Measurements from ENCODE around the gene SAC3D1.

SAC3D1 gene

GRCh38 chr11:65045061-65045460 is 4.1 kb downstream of the SAC3D1 start:
- H3K9me3 Mint-ChIP-seq: no peaks in the 10 kb centered on the region
- H3K36me3 Mint-ChIP-seq: peaks cover 14% of the 10 kb centered on the region
- H3K4me1 Mint-ChIP-seq: peaks cover 25% of the 10 kb centered on the region
- H3K27ac Mint-ChIP-seq: no peak overlapping the region
- ATAC-seq (no peak), DNase-seq (ENCODE audit: low spot score in 2 of 2) (no peak)
- no peak overlapping the region for H3K4me3 Mint-ChIP-seq

GRCh38 chr11:65045728-65046127 is 4.7 kb downstream of the SAC3D1 start:
- no peak for ATAC-seq
- H3K4me1 Mint-ChIP-seq: peaks cover 25% of the 10 kb centered on the region
- DNase-seq (ENCODE audit: low spot score in 2 of 2): no peak
- no peak overlapping the region for H3K4me3 Mint-ChIP-seq
- no peaks in the 10 kb centered on the region for H3K9me3 Mint-ChIP-seq
- H3K36me3 Mint-ChIP-seq: peaks cover 14% of the 10 kb centered on the region
- no peak overlapping the region for H3K27ac Mint-ChIP-seq

- peak overlapping the region; percentile 81 for H3K27ac Mint-ChIP-seq
- H3K4me1 Mint-ChIP-seq: peaks cover 27% of the 10 kb centered on the region
- no peak for DNase-seq (ENCODE audit: low spot score in 2 of 2)
- H3K9me3 Mint-ChIP-seq: no peaks in the 10 kb centered on the region
- peaks cover 14% of the 10 kb centered on the region for H3K36me3 Mint-ChIP-seq
- H3K4me3 Mint-ChIP-seq: peak overlapping the region; percentile 68
- ATAC-seq: peak; percentile 39
Measured at GRCh38 chr11:65047581-65048422, 6.8 kb downstream of the SAC3D1 start.

- no peaks in the 10 kb centered on the region for H3K9me3 Mint-ChIP-seq
- ATAC-seq: peak; percentile 58
- peaks cover 34% of the 10 kb centered on the region for H3K4me1 Mint-ChIP-seq
Measured at GRCh38 chr11:65051398-65051858, 10.4 kb downstream of the SAC3D1 start.

GRCh38 chr11:65053827-65054508 is 13.0 kb downstream of the SAC3D1 start:
- Mint-ChIP-seq H3K36me3 (no peaks in the 10 kb centered on the region), H3K4me3 (peak overlapping the region; percentile 20), H3K27ac (peak overlapping the region; percentile 85), H3K4me1 (peaks cover 26% of the 10 kb centered on the region), H3K9me3 (no peaks in the 10 kb centered on the region)
- ATAC-seq (peak; percentile 15), DNase-seq (ENCODE audit: low spot score in 2 of 2) (no peak)

More at GRCh38 chr11:65051398-65051858, 10.4 kb downstream of the SAC3D1 start:
- no peak overlapping the region for H3K27ac Mint-ChIP-seq
- no peak overlapping the region for H3K4me3 Mint-ChIP-seq
- H3K36me3 Mint-ChIP-seq: no peaks in the 10 kb centered on the region
- peak in 1 of 2 donors; percentile 65 for DNase-seq (ENCODE audit: low spot score in 2 of 2)

GRCh38 chr11:65055538-65055937 is 14.5 kb downstream of the SAC3D1 start:
- DNase-seq (ENCODE audit: low spot score in 2 of 2) (no peak), ATAC-seq (no peak)
- no peaks in the 10 kb centered on the region for H3K36me3 Mint-ChIP-seq
- H3K4me3 Mint-ChIP-seq: no peak overlapping the region
- peaks cover 26% of the 10 kb centered on the region for H3K4me1 Mint-ChIP-seq
- H3K9me3 Mint-ChIP-seq: no peaks in the 10 kb centered on the region
- no peak overlapping the region for H3K27ac Mint-ChIP-seq

GRCh38 chr11:65056999-65057398 is 16.0 kb downstream of the SAC3D1 start:
- ATAC-seq: no peak
- H3K9me3 Mint-ChIP-seq: no peaks in the 10 kb centered on the region
- H3K27ac Mint-ChIP-seq: no peak overlapping the region
- no peak overlapping the region for H3K4me3 Mint-ChIP-seq
- H3K36me3 Mint-ChIP-seq: no peaks in the 10 kb centered on the region
- peaks cover 23% of the 10 kb centered on the region for H3K4me1 Mint-ChIP-seq
- DNase-seq (ENCODE audit: low spot score in 2 of 2): no peak

GRCh38 chr11:65057526-65057925 is 16.5 kb downstream of the SAC3D1 start:
- H3K9me3 Mint-ChIP-seq: no peaks in the 10 kb centered on the region
- DNase-seq (ENCODE audit: low spot score in 2 of 2): no peak
- no peak for ATAC-seq
- H3K36me3 Mint-ChIP-seq: no peaks in the 10 kb centered on the region
- H3K27ac Mint-ChIP-seq: no peak overlapping the region
- H3K4me1 Mint-ChIP-seq: peaks cover 23% of the 10 kb centered on the region
- no peak overlapping the region for H3K4me3 Mint-ChIP-seq

- Mint-ChIP-seq H3K27ac (no peak overlapping the region), H3K4me1 (peaks cover 21% of the 10 kb centered on the region), H3K36me3 (no peaks in the 10 kb centered on the region), H3K4me3 (no peak overlapping the region), H3K9me3 (no peaks in the 10 kb centered on the region)
- ATAC-seq (no peak), DNase-seq (ENCODE audit: low spot score in 2 of 2) (no peak)
Measured at GRCh38 chr11:65058012-65058411, 17.0 kb downstream of the SAC3D1 start.

- Mint-ChIP-seq H3K36me3 (no peaks in the 10 kb centered on the region), H3K27ac (no peak within 1 kb of the TSS), H3K4me1 (peaks cover 16% of the 10 kb centered on the region), H3K9me3 (no peaks in the 10 kb centered on the region), H3K4me3 (no peak within 1 kb of the TSS)
- ATAC-seq (no peak), DNase-seq (ENCODE audit: low spot score in 2 of 2) (no peak)
Measured at GRCh38 chr11:65058419-65059054, 17.5 kb downstream of the SAC3D1 start, which contains the start of gene NAALADL1. TSS of gene NAALADL1 (minus strand) at chr11:65058553. CDS start at chr11:65058521, 32 bp downstream.

- Mint-ChIP-seq H3K9me3 (no peaks in the 10 kb centered on the region), H3K27ac (no peak overlapping the region), H3K4me3 (no peak overlapping the region), H3K36me3 (no peaks in the 10 kb centered on the region), H3K4me1 (peaks cover 6% of the 10 kb centered on the region)
- ATAC-seq (no peak), DNase-seq (ENCODE audit: low spot score in 2 of 2) (no peak)
Measured at GRCh38 chr11:65059523-65059922, 18.5 kb downstream of the SAC3D1 start.

GRCh38 chr11:65059959-65060824 is 19.2 kb downstream of the SAC3D1 start:
- ATAC-seq (no peak), DNase-seq (ENCODE audit: low spot score in 2 of 2) (no peak)
- Mint-ChIP-seq H3K4me1 (peaks cover 6% of the 10 kb centered on the region), H3K27ac (no peak overlapping the region), H3K36me3 (no peaks in the 10 kb centered on the region), H3K9me3 (no peaks in the 10 kb centered on the region), H3K4me3 (no peak overlapping the region)

GRCh38 chr11:65060913-65061408 is 20.0 kb downstream of the SAC3D1 start:
- Mint-ChIP-seq H3K27ac (no peak overlapping the region), H3K36me3 (no peaks in the 10 kb centered on the region), H3K4me3 (no peak overlapping the region), H3K9me3 (no peaks in the 10 kb centered on the region), H3K4me1 (peaks cover 6% of the 10 kb centered on the region)
- peak; percentile 45 for ATAC-seq
- DNase-seq (ENCODE audit: low spot score in 2 of 2): no peak

GRCh38 chr11:65063532-65063931 is 22.5 kb downstream of the SAC3D1 start:
- Mint-ChIP-seq H3K27ac (no peak overlapping the region), H3K4me3 (no peak overlapping the region), H3K9me3 (no peaks in the 10 kb centered on the region), H3K4me1 (peaks cover 6% of the 10 kb centered on the region), H3K36me3 (no peaks in the 10 kb centered on the region)
- DNase-seq (ENCODE audit: low spot score in 2 of 2): no peak
- peak; percentile 35 for ATAC-seq
